Glutamatergic neuron (in vitro differentiated cells): Measurements from ENCODE around the gene MRGPRF. TPM values are rescaled to one million over a fixed set of nuclear protein-coding genes. Genes with fewer than 3 reads are reported as not detected.

Source experiments
- DNase-seq: peaks from one replicate; pipeline ENCODE4 v3.0.0; 2022
- H3K27ac Mint-ChIP-seq: one replicate; pipeline ENCODE4 v1.8.0; 2020; ENCODE audit warnings: mild to moderate bottlenecking, mixed read lengths, inconsistent platforms; ENCODE audit not compliant: unreplicated experiment
- H3K27me3 Mint-ChIP-seq: one replicate; pipeline ENCODE4 v1.8.0; 2020; ENCODE audit warnings: mild to moderate bottlenecking, moderate library complexity, mixed read lengths, inconsistent platforms; ENCODE audit not compliant: unreplicated experiment
- H3K36me3 Mint-ChIP-seq: one replicate; pipeline ENCODE4 v1.8.0; 2020; ENCODE audit warnings: mild to moderate bottlenecking, mixed read lengths, inconsistent platforms; ENCODE audit not compliant: unreplicated experiment
- H3K4me1 Mint-ChIP-seq: one replicate; pipeline ENCODE4 v1.8.0; 2020; ENCODE audit warnings: mild to moderate bottlenecking, low read depth, mixed read lengths, inconsistent platforms; ENCODE audit not compliant: unreplicated experiment
- H3K4me3 Mint-ChIP-seq: one replicate; pipeline ENCODE4 v1.8.0; 2020; ENCODE audit warnings: mild to moderate bottlenecking, mixed read lengths, inconsistent platforms; ENCODE audit not compliant: unreplicated experiment
- H3K9me3 Mint-ChIP-seq: one replicate; pipeline ENCODE4 v1.8.0; 2020; ENCODE audit warnings: mild to moderate bottlenecking, moderate library complexity, mixed read lengths, inconsistent platforms; ENCODE audit not compliant: unreplicated experiment
- total RNA-seq: library from RNA; stranded (reverse); fragmentation: NEBNext Ultra II Directional; extraction: Animal tissue kit (Norgen Biotek cat#: 25700); gene quantifications from one replicate; pipeline ENCODE4 v1.2.1, GENCODE V29; 2021; ENCODE audit not compliant: unreplicated experiment
- TF ChIP-seq, protein P1 (sequence below): fragments of 200-600 bp; sonication (generic); IDR thresholded peaks from one replicate; pipeline ENCODE4 v1.5.0; 2021; ENCODE audit not compliant: partially characterized antibody, unreplicated experiment

Gene MRGPRF
- total RNA-seq, 1 donor from 2014 or later, result 1.0 TPM

DNA sequence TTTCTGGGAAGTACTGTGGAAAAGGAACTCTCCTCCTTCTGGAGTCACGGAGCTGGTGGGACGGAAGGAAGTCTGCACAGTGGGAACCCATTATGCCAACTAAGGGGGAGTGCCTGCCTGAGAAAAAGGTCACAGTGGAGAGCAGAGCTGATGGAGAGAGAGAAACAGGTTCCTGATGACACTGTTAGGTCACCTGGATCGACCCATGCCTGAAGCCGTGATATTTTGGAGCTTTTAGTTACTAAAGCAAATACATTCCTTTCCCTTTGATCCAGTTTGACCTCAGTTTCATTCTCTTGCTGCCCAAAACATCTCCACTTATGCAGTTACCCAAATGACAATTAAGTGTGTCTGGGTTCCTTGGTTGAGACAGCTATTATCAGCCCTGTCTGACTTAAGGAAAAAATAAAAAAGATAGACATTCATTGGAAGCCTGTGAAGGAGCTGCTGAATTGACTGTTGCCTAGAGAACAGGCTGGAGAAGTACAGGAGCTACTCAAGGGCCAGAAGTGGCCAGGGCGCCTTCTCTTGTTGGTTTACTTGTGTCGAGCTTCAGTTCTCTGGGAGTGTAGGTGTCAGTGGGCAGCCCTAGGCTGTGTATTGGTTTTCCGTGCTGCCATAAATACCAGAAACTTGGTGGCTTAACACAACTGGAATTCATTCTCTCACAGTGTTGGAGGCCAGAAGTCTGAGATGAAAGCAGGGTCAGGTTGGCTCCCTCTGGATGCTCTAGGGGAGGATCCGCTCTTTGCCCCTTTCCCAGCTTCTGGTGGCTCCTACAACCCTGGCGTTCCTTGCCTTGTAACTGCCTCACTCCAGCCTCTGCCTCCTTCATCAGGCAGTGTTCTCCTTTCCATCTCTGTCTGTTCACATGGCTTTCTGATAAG, 45.9 kb downstream of the MRGPRF start:
- H3K27ac Mint-ChIP-seq, result no peak overlapping the region
- H3K4me3 Mint-ChIP-seq, result no peak overlapping the region
- H3K9me3 Mint-ChIP-seq, result peaks cover 4% of the 10 kb centered on the region
- peaks cover 3% of the 10 kb centered on the region for H3K27me3 Mint-ChIP-seq
- peaks cover 4% of the 10 kb centered on the region for H3K4me1 Mint-ChIP-seq
- no peak for DNase-seq
- TF ChIP-seq, protein P1, sequence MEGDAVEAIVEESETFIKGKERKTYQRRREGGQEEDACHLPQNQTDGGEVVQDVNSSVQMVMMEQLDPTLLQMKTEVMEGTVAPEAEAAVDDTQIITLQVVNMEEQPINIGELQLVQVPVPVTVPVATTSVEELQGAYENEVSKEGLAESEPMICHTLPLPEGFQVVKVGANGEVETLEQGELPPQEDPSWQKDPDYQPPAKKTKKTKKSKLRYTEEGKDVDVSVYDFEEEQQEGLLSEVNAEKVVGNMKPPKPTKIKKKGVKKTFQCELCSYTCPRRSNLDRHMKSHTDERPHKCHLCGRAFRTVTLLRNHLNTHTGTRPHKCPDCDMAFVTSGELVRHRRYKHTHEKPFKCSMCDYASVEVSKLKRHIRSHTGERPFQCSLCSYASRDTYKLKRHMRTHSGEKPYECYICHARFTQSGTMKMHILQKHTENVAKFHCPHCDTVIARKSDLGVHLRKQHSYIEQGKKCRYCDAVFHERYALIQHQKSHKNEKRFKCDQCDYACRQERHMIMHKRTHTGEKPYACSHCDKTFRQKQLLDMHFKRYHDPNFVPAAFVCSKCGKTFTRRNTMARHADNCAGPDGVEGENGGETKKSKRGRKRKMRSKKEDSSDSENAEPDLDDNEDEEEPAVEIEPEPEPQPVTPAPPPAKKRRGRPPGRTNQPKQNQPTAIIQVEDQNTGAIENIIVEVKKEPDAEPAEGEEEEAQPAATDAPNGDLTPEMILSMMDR, result no peak
- H3K36me3 Mint-ChIP-seq, result peaks cover 12% of the 10 kb centered on the region

DNA sequence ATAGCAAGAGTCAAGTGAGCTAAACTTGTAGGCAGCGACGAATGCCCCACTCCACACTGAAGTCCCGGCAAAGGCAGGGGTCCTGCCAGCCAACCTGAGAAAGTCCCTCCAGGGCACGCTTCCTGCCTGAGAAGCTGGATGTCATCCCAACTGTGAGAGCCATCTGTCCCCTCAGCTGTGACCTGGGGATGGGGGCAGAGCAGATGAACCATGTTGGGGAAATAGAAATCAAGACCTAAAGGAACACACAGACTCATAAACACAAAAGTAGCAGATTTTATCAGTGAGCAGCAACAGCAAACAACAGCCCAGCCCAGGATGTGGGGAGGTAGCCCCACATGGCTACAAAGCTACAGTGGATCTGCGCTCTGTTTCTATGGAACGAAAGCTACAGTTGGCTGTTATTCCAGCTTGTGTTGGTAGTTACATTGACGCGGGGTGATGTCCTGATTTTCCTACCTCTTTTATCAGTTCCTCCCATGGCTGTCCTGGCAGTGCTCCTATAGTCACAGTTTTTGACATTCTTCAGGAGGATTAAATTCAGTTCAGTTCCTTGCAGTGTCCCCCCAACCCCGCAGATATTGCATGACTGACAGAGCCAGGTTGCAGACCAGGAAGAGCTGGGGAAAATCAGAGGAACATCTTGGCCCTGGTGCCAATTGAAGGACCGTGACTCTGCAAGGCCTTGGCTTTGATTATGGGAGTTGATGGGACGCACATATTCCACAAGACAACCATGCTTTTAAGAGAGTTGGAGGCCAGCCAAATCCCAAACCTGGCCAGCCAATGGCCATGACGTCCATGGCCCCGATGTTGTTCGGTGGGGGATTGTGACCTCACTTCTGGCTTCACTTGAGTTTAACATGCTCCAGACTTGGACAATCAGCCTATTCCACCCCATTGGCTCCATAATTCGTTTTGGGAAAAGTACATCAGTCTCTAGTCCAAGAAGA, 46.9 kb downstream of the MRGPRF start:
- TF ChIP-seq, protein P1, result no peak
- Mint-ChIP-seq H3K27me3 (peaks cover 3% of the 10 kb centered on the region), H3K36me3 (peaks cover 12% of the 10 kb centered on the region), H3K4me3 (no peak overlapping the region), H3K4me1 (peaks cover 4% of the 10 kb centered on the region), H3K9me3 (peaks cover 6% of the 10 kb centered on the region), H3K27ac (no peak overlapping the region)
- DNase-seq, result peak; percentile 3

- H3K36me3 Mint-ChIP-seq, result peaks cover 12% of the 10 kb centered on the region
- peaks cover 7% of the 10 kb centered on the region for H3K4me1 Mint-ChIP-seq
- H3K27ac Mint-ChIP-seq, result no peak overlapping the region
- H3K4me3 Mint-ChIP-seq, result no peak overlapping the region
- peaks cover 3% of the 10 kb centered on the region for H3K27me3 Mint-ChIP-seq
- TF ChIP-seq, protein P1, result no peak
- DNase-seq, result peak; percentile 0
- peaks cover 9% of the 10 kb centered on the region for H3K9me3 Mint-ChIP-seq
Observed at GRCh38 chr11:68963779-68964178, 49.3 kb downstream of the MRGPRF start.

GRCh38 chr11:68962527-68963250, 50.4 kb downstream of the MRGPRF start:
- H3K4me1 Mint-ChIP-seq, result peaks cover 3% of the 10 kb centered on the region
- DNase-seq, result peak; percentile 3
- TF ChIP-seq, protein P1, result no peak
- H3K27me3 Mint-ChIP-seq, result peaks cover 1% of the 10 kb centered on the region
- H3K4me3 Mint-ChIP-seq, result no peak overlapping the region
- H3K36me3 Mint-ChIP-seq, result peaks cover 12% of the 10 kb centered on the region
- peaks cover 7% of the 10 kb centered on the region for H3K9me3 Mint-ChIP-seq
- no peak overlapping the region for H3K27ac Mint-ChIP-seq
